ENCODE results near the gene EGR2.

The EGR2 gene

GRCh38 chr10:62792261-62792660 is 23.9 kb downstream of the EGR2 start:
- no peak for TF ChIP-seq CTCF (IDR thresholded peaks at IDR 0.05)

DNA sequence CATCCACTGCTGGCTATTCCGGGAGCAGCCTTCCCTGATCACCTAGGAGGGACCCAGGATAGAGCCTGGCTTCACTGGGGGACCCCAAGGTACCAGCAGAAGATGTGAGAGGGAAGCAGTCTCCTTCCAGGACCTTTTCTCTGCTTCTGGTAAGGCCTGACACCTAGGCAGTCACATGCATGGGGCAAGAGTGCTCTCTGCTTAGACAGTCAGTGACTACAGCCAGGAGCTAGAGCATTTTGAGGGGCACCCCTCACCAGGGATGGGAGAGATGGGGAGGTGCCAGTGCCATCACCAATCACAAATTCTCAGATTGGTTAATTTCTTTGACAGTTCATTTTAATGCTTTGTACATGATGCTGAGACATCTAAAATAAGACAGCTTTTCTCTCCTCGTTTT is 25.6 kb downstream of the EGR2 start:
- TF ChIP-seq CTCF (IDR thresholded peaks at IDR 0.05), result no peak

- no peak for TF ChIP-seq CTCF (IDR thresholded peaks at IDR 0.05)
Measured at GRCh38 chr10:62790019-62790555, 26.1 kb downstream of the EGR2 start.

DNA sequence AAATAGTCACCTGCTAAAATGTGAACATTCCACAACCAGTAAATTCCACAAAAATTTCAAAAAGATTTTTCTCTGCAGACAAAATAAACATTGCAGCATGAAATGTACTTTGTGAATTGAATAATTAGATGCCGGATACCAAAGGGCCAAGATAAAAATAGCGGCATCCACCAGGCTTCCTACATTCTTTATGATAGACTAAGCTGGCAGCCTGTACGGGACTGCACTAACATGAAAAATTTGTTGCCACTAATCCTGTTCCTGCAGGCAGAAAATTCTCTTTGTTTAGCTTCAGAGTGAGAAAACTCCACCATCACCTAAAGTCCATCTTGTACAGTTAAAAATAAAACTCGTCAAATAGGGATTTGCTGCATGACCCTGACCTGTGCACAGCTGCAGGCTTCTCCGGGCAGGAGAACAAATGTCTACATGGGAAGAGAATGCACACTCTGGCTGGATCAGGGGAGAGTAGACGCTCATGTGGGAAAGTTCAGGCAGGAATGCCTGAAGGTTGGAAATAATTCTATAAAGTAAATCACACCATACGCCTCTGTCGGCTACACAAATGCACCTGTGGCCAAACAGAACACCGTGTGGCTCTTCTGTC is 27.2 kb downstream of the EGR2 start:
- no peak for TF ChIP-seq CTCF (IDR thresholded peaks at IDR 0.05)

- TF ChIP-seq CTCF (IDR thresholded peaks at IDR 0.05), result no peak
Measured at GRCh38 chr10:62779487-62780248, 36.5 kb downstream of the EGR2 start.

- no peak for TF ChIP-seq CTCF (IDR thresholded peaks at IDR 0.05)
Measured at GRCh38 chr10:62778125-62778524, 38.0 kb downstream of the EGR2 start.

- TF ChIP-seq CTCF (IDR thresholded peaks at IDR 0.05), result no peak
Measured at GRCh38 chr10:62772186-62772974, 43.8 kb downstream of the EGR2 start.
